SU-DHL-6 (cell line): Measurements from ENCODE around the gene CHST15.

Experiments
- H2AFZ ChIP-seq: fragments of 200-600 bp; sonication (generic); 2 replicates; pipeline ENCODE4 v1.6.1; 2014; ENCODE audit warnings: low read depth, mild to moderate bottlenecking, moderate library complexity, mixed read lengths, antibody characterized with exemption, low read length; ENCODE audit not compliant: severe bottlenecking
- H3F3A ChIP-seq: fragments of 200-600 bp; shearing (Covaris generic); 2 replicates; pipeline ENCODE4 v1.6.0; 2016; ENCODE audit warnings: antibody characterized with exemption, mild to moderate bottlenecking; ENCODE audit not compliant: insufficient read depth
- H3K27ac ChIP-seq: fragments of 200-600 bp; sonication (generic); 2 replicates; pipeline ENCODE4 v1.5.1; 2016; ENCODE audit warnings: low read depth, mild to moderate bottlenecking, low read length, moderate library complexity, mixed read lengths
- H3K27me3 ChIP-seq: fragments of 200-600 bp; sonication (generic), shearing (Covaris generic); 2 replicates; pipeline ENCODE4 v1.6.0; 2014; ENCODE audit warnings: mild to moderate bottlenecking, low read length
- H3K36me3 ChIP-seq: fragments of 200-600 bp; sonication (generic); 2 replicates; pipeline ENCODE4 v1.6.1; 2014; ENCODE audit warnings: mild to moderate bottlenecking, low read length, mixed read lengths
- H3K4me2 ChIP-seq: fragments of 300-600, 200-600 bp; shearing (Covaris generic), sonication (generic); 2 replicates; pipeline ENCODE4 v1.6.0; 2014; ENCODE audit warnings: low read length, low read depth, mild to moderate bottlenecking; ENCODE audit not compliant: poor library complexity, severe bottlenecking
- H3K4me3 ChIP-seq: fragments of 200-600 bp; sonication (generic); 2 replicates; pipeline ENCODE4 v1.5.1; 2014; ENCODE audit warnings: antibody characterized with exemption, low read length, mild to moderate bottlenecking, mixed read lengths; ENCODE audit not compliant: insufficient read depth, poor library complexity, severe bottlenecking
- H3K79me2 ChIP-seq: fragments of 200-600 bp; sonication (generic); 2 replicates; pipeline ENCODE4 v1.6.1; 2014; ENCODE audit warnings: mild to moderate bottlenecking, low read length, moderate library complexity; ENCODE audit not compliant: insufficient read depth
- H3K9ac ChIP-seq: fragments of 200-600 bp; sonication (generic); 2 replicates; pipeline ENCODE4 v1.7.0; 2014; ENCODE audit warnings: mild to moderate bottlenecking, low read length
- H3K9me2 ChIP-seq: fragments of 200-600 bp; sonication (generic); replicated peaks from 2 replicates; pipeline ENCODE4 v1.6.1; 2014; ENCODE audit warnings: low read length; ENCODE audit not compliant: insufficient read depth
- H3K9me3 ChIP-seq: fragments of 200-600 bp; sonication (generic); 2 replicates; pipeline ENCODE4 v1.6.1; 2014; ENCODE audit warnings: low read length, mixed read lengths; ENCODE audit not compliant: insufficient read depth
- H4K20me1 ChIP-seq: fragments of 200-600 bp; sonication (generic); 2 replicates; pipeline ENCODE4 v1.6.1; 2014; ENCODE audit warnings: low read depth, mild to moderate bottlenecking, antibody characterized with exemption, low read length, moderate library complexity, mixed read lengths
- EZH2phosphoT487 ChIP-seq: fragments of 200-600 bp; sonication (generic), shearing (Covaris generic); conservative IDR thresholded peaks from 2 replicates; pipeline ENCODE4 v1.6.1; 2018; ENCODE audit warnings: mild to moderate bottlenecking, antibody characterized with exemption, low read length, moderate library complexity, mixed read lengths
- TF ChIP-seq, protein P1 (sequence below): fragments of 200-600 bp; sonication (generic); IDR thresholded peaks from one replicate; pipeline ENCODE4 v1.5.1; 2017; ENCODE audit warnings: antibody characterized with exemption, mild to moderate bottlenecking, low read length, moderate library complexity; ENCODE audit not compliant: insufficient read depth, poor library complexity, severe bottlenecking

CHST15 gene

DNA sequence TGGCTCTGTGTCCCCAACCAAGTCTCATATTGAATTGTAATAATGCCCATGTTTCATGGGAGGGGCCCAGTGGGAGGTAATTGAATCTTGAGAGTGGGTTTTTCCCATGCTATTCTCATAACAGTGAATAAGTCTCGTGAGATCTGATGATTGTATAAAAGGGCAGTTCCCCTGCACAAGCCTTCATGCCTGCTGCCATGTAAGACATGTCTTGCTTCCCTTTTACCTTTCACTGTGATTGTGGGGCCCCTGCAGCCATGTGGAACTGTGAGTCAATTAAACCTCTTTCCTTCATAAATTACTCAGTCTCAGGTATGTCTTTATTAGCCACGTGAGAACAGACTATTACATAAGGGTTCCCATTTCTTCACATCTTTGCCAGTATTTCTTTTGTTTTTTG is 104.7 kb downstream of the CHST15 start:
- Histone ChIP-seq H3K4me3 (no peak overlapping the region), H3K9me3 (no peaks in the 10 kb centered on the region), H3K4me2 (no peak overlapping the region), H3K79me2 (no peaks in the 10 kb centered on the region), H3K9me2 (no peaks in the 10 kb centered on the region), H2AFZ (no peak overlapping the region), H3F3A (no peaks in the 10 kb centered on the region), H4K20me1 (no peaks in the 10 kb centered on the region), H3K27me3 (no peaks in the 10 kb centered on the region), H3K27ac (no peak overlapping the region), H3K36me3 (no peaks in the 10 kb centered on the region), H3K9ac (no peak overlapping the region)
- TF ChIP-seq, protein P1, sequence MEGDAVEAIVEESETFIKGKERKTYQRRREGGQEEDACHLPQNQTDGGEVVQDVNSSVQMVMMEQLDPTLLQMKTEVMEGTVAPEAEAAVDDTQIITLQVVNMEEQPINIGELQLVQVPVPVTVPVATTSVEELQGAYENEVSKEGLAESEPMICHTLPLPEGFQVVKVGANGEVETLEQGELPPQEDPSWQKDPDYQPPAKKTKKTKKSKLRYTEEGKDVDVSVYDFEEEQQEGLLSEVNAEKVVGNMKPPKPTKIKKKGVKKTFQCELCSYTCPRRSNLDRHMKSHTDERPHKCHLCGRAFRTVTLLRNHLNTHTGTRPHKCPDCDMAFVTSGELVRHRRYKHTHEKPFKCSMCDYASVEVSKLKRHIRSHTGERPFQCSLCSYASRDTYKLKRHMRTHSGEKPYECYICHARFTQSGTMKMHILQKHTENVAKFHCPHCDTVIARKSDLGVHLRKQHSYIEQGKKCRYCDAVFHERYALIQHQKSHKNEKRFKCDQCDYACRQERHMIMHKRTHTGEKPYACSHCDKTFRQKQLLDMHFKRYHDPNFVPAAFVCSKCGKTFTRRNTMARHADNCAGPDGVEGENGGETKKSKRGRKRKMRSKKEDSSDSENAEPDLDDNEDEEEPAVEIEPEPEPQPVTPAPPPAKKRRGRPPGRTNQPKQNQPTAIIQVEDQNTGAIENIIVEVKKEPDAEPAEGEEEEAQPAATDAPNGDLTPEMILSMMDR, result no peak

DNA sequence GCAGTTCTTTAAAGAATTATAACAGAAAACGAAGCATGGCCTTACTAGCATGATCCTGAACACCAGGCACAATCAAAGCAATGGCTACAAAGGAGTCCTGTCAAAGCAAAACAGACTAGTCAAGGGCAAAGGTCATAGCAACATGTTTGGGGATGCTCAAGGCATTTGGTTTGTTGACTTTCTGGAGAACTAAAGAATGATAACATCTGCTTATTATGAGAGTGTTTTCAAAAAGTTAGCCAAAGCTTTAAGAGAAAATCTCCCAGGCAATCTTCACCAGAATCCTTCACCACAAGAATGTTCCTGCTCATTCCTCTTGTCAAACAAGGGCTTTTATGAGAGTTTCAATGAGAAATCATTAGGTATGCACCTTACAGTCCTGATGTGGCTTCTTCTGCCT is 106.7 kb downstream of the CHST15 start:
- Histone ChIP-seq H3K9ac (no peak overlapping the region), H3K27ac (no peak overlapping the region), H3K4me3 (no peak overlapping the region), H3F3A (no peaks in the 10 kb centered on the region), H3K4me2 (no peak overlapping the region), H3K79me2 (no peaks in the 10 kb centered on the region), H3K9me3 (no peaks in the 10 kb centered on the region), H3K9me2 (no peaks in the 10 kb centered on the region), H2AFZ (no peak overlapping the region), H3K27me3 (0 out of 2 replicates have a peak, but pooled peaks cover 2% of the 10 kb centered on the region), H4K20me1 (no peaks in the 10 kb centered on the region), H3K36me3 (no peaks in the 10 kb centered on the region)
- TF ChIP-seq, protein P1, result no peak
- no peak for TF ChIP-seq EZH2phosphoT487

DNA sequence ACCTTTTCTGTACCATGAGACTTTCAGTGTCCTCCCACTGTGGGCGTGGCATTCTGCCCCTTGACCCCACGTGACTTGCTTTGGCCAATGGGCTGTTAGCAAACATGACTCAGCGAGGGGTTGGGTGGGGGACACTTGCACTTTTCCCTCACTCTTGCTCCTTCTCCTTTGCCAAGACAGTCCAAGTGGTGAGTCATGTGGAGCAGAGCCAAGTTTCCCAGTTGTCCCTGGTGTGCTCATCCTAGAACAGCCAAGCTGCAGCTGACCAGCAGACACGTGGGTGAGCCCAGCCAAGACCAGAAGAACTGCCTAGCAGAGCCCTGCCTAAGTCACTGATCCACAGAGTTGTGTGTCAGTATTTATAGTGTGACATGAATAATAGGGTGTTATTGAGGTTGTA is 119.0 kb downstream of the CHST15 start:
- TF ChIP-seq EZH2phosphoT487, result no peak
- TF ChIP-seq, protein P1, result no peak
- Histone ChIP-seq H3K36me3 (no peaks in the 10 kb centered on the region), H3K79me2 (no peaks in the 10 kb centered on the region), H4K20me1 (no peaks in the 10 kb centered on the region), H3K9ac (no peak overlapping the region), H2AFZ (no peak overlapping the region), H3K9me3 (no peaks in the 10 kb centered on the region), H3K4me2 (no peak overlapping the region), H3F3A (no peaks in the 10 kb centered on the region), H3K27ac (no peak overlapping the region), H3K27me3 (no peaks in the 10 kb centered on the region), H3K9me2 (no peaks in the 10 kb centered on the region), H3K4me3 (no peak overlapping the region)
